Psoas muscle (tissue), 8 donors: ENCODE data around the gene PELO. TPM values are rescaled to one million over a fixed set of nuclear protein-coding genes. Genes with fewer than 3 reads are reported as not detected.

ENCODE experiments used
- ATAC-seq, 4 donors: fragments of 200-7000 bp; cut with Tn5 transposase; one replicate each; pipeline ENCODE4 v1.9.1; 2020; ENCODE audit warnings: moderate library complexity in 3 of 4, mild to moderate bottlenecking in 2 of 4
- DNase-seq, 2 donors: peaks; one replicate each; pipeline ENCODE4 v3.0.0-alpha.2; 2020
- H3K27ac ChIP-seq: fragments of 200-600 bp; one replicate; pipeline ENCODE4 v1.8.0; 2022
- H3K27me3 ChIP-seq, 3 donors: fragments of 200-600 bp in 1 of 3; one replicate each; pipeline versions ENCODE4 v1.6.1 to v1.8.0; 2013 to 2022; ENCODE audit warnings: low read length in 2 of 3, mild to moderate bottlenecking in 2 of 3, moderate library complexity in 1 of 3; ENCODE audit not compliant: insufficient read depth in 3 of 3
- H3K36me3 ChIP-seq, 2 donors: fragments of 200-600 bp in 1 of 2; one replicate each; pipeline versions ENCODE4 v1.6.1 to v1.8.0; 2013 to 2022; ENCODE audit warnings: low read depth in 1 of 2, mild to moderate bottlenecking in 1 of 2, moderate library complexity in 1 of 2; ENCODE audit not compliant: insufficient read depth in 1 of 2
- H3K4me1 ChIP-seq: fragments of 200-600 bp; one replicate; pipeline ENCODE4 v1.8.0; 2022
- H3K4me3 ChIP-seq: fragments of 200-600 bp; one replicate; pipeline ENCODE4 v1.8.0; 2022; ENCODE audit warnings: mild to moderate bottlenecking
- H3K9me3 ChIP-seq: fragments of 200-600 bp; one replicate; pipeline ENCODE4 v1.8.0; 2022
- WGBS, 3 donors: extraction: QIAGEN DNeasy Blood & Tissue Kit; methylation state at CpG; one replicate each; pipeline versions ENCODE4 v1.1.6 to v1.1.7; 2013; 5-methylcytosine and 5-hydroxymethylcytosine counted together
- intact Hi-C, 2 donors: fragments of 100-400 bp; cut with DNase I; formaldehyde crosslinking; loops; one replicate each; pipeline versions ENCODE4 v1.11.0 to v1.14.2; 2022
- polyA plus RNA-seq, 3 donors: library from polyadenylated mRNA; stranded (reverse); fragments of 200-250 nt; gene quantifications; one replicate each; pipeline ENCODE4 v1.2.3, GENCODE V29; 2013
- total RNA-seq, 4 donors: library from RNA; stranded (reverse); fragmentation: NEBNext Ultra II Directional in 2 of 4; extraction: Animal tissue kit (Norgen Biotek cat#: 25700) in 2 of 4; gene quantifications; one replicate each; pipeline versions ENCODE4 v1.2.1 to v1.2.4, GENCODE V29; 2021 to 2023
- TF ChIP-seq, protein P1 (sequence below): fragments of 200-600 bp; IDR thresholded peaks from one replicate; pipeline ENCODE4 v1.8.0; 2022; ENCODE audit warnings: antibody characterized with exemption
- donor health status: healthy with polysubstance abuse.
- donor health status: DM: no; HTN: no; CAD: no; lungs with moderate emphysema.
- donor health status: Bipolar disorder and iron deficiency.
- donor health status: healthy.
- donor health status: DM: yes; HTN: yes; CAD: no.
- donor health status: DM: no; HTN: no; CAD: no.
- donor health status: DM: no; HTN: no; CAD: no.
- donor health status: DM: yes; HTN: yes; CAD: no.

Gene PELO
- total and polyA plus RNA-seq, 7 donors, result 13.1 to 30.1 (median 25.6) TPM

DNA sequence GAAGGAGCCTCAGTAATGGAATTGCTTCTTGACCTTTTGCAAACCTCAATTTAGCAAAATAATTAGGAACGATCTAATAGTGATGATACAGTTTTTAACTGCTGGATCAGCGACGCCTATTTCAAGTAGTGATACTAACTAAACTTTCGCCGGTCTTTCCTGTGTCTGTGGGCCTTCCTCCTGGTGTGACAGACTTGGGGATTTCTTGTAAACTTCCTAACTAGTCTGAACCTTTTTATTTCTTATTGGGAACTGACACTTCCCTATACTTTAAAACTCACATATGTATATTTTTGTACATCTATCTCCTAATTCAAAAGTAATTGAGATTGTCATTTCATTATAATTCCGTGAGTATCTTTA lies 15.2 kb downstream of the PELO start:
- peaks cover 53% of the 10 kb centered on the region for H3K4me1 ChIP-seq

DNA sequence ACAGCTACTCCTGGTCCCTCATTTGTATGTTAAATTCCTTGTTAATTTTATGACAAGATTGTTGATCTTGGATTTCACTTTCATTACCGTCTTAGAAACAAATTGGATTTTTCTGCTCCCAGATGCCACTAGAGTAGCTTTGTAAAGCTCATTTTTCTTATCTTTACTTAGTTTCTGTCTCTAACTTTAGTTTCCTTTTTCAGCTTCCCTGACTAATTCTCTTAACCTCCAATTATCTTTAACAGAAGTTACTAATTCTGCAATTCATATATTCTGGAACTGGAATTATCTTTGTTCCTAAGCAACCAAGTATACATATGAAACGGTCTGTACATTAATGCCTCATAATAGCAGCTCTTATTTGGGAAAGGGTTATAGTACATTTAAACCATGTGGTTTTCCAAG lies 16.7 kb downstream of the PELO start:
- Histone ChIP-seq H3K27ac (no peak overlapping the region), H3K4me3 (peak overlapping the region; percentile 83), H3K9me3 (no peaks in the 10 kb centered on the region), H3K36me3 (peaks cover 0 to 10% of the 10 kb centered on the region in 2 donors), H3K4me1 (peaks cover 45% of the 10 kb centered on the region), H3K27me3 (no peaks in the 10 kb centered on the region)
- WGBS, 3 donors, result 37 to 64% (median 49%) methylated on average over 2 of the region's 2 CpGs
- ATAC-seq (no peak), DNase-seq (no peak)
- intact Hi-C loops, result loop anchor here in 1 of 2 donors (5.0 kb wide), 1 partner anchor 53 kb away; no protein-coding TSS in a partner anchor
- TF ChIP-seq, protein P1, sequence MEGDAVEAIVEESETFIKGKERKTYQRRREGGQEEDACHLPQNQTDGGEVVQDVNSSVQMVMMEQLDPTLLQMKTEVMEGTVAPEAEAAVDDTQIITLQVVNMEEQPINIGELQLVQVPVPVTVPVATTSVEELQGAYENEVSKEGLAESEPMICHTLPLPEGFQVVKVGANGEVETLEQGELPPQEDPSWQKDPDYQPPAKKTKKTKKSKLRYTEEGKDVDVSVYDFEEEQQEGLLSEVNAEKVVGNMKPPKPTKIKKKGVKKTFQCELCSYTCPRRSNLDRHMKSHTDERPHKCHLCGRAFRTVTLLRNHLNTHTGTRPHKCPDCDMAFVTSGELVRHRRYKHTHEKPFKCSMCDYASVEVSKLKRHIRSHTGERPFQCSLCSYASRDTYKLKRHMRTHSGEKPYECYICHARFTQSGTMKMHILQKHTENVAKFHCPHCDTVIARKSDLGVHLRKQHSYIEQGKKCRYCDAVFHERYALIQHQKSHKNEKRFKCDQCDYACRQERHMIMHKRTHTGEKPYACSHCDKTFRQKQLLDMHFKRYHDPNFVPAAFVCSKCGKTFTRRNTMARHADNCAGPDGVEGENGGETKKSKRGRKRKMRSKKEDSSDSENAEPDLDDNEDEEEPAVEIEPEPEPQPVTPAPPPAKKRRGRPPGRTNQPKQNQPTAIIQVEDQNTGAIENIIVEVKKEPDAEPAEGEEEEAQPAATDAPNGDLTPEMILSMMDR, result no peak

More for the DNA sequence above, 15.2 kb downstream of the PELO start:
- Histone ChIP-seq H3K36me3 (peaks cover 0 to 10% of the 10 kb centered on the region in 2 donors), H3K4me3 (peak overlapping the region; percentile 83), H3K27ac (peak overlapping the region; percentile 94), H3K27me3 (no peaks in the 10 kb centered on the region), H3K9me3 (no peaks in the 10 kb centered on the region)
- TF ChIP-seq, protein P1, result no peak
- DNase-seq, result no peak
- intact Hi-C loops, result loop anchor here in 1 of 2 donors (5.0 kb wide), 1 partner anchor 54 kb away; no protein-coding TSS in a partner anchor
- ATAC-seq, result no peak
- WGBS, 3 donors, result 57 to 69% (median 59%) methylated on average over 6 of the region's 6 CpGs

DNA sequence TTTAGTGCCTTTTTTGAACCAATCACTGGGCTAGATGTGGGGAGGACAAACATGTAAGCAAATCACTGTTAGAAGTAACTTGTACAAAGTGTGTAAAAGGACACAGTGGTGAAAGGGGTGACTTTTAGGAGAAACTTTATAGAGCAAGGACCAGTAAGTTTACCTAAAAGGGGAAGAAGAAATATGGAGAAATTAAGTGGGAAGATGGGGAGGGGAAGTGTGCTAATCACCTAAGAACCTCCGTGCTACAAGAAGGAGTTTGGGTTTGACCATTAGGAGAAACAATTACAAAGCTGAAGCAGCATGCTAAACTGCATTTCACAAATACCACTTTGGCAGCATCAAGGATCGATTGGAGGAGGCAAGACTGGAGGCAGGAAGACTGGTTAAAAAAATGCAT lies 17.3 kb downstream of the PELO start:
- ATAC-seq (no peak), DNase-seq (no peak)
- intact Hi-C loops, result loop anchor here in 1 of 2 donors (5.0 kb wide), 1 partner anchor 52 kb away; no protein-coding TSS in a partner anchor
- no peak overlapping the region for H3K27ac ChIP-seq
- WGBS, 3 donors, result 64 to 84% (median 69%) methylated on average over 2 of the region's 2 CpGs
- TF ChIP-seq, protein P1, result no peak
- H3K4me3 ChIP-seq, result peak overlapping the region; percentile 83
- no peaks in the 10 kb centered on the region for H3K27me3 ChIP-seq
- H3K9me3 ChIP-seq, result no peaks in the 10 kb centered on the region
- peaks cover 45% of the 10 kb centered on the region for H3K4me1 ChIP-seq
- H3K36me3 ChIP-seq, result peaks cover 0 to 10% of the 10 kb centered on the region in 2 donors

DNA sequence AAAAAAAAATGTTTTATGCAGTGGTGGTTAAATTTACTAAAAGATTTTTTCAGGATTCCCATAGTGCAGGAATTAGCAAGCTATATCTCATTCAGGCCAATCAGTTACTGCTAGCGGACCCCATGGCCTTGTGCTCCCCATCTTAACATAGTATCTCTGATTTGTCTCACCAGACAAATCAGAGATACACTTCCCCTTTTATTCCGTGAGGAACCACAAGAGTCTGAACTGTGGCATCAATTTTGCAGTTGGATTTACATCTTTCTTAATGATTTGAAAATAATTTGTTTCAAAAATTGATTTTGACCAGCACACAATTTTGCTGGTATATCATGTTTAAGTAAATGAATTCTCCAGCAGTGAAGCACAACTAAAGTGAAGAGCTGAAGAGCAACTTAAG lies 17.9 kb downstream of the PELO start:
- intact Hi-C loops, result no loop called here
- H3K27me3 ChIP-seq, result no peaks in the 10 kb centered on the region
- H3K4me1 ChIP-seq, result peaks cover 45% of the 10 kb centered on the region
- WGBS, 3 donors, result 74 to 87% (median 85%) methylated on average over 2 of the region's 2 CpGs
- ATAC-seq, result no peak
- DNase-seq, result no peak
- no peak overlapping the region for H3K27ac ChIP-seq
- no peaks in the 10 kb centered on the region for H3K9me3 ChIP-seq
- H3K4me3 ChIP-seq, result no peak overlapping the region
- TF ChIP-seq, protein P1, result no peak
- peaks cover 0 to 10% of the 10 kb centered on the region in 2 donors for H3K36me3 ChIP-seq

DNA sequence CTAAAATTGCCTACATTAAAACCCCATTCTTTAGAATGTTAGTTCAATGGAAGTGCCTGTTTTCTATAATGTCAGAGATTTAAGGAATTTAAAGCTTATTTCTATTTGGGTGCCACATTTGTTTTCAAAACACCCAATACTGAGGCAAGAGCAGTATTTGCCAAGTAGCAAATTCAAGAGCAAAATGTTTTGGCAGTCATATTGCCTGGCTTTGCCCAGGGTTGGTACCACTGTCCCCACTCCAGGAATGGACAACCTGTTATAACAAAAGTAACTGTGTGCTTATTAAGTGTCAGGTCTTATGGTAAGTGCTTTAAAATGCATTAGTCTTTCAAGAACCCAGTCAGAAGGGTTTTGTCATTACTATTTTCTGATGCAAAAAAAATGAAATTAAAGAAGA lies 19.3 kb downstream of the PELO start:
- DNase-seq, result no peak
- Histone ChIP-seq H3K36me3 (peaks cover 0 to 5% of the 10 kb centered on the region in 2 donors), H3K27me3 (no peaks in the 10 kb centered on the region), H3K4me1 (peaks cover 45% of the 10 kb centered on the region), H3K9me3 (no peaks in the 10 kb centered on the region), H3K4me3 (no peak overlapping the region), H3K27ac (no peak overlapping the region)
- intact Hi-C loops, result no loop called here
- TF ChIP-seq, protein P1, result no peak
- no peak for ATAC-seq
